Measurements from ENCODE around the gene CFAP410. TPM values are rescaled to one million over a fixed set of nuclear protein-coding genes. Genes with fewer than 3 reads are reported as not detected.

The CFAP410 gene
- total RNA-seq, 3 donors from 2014 or later (not counting 1 experiment from before 2014, with no cell fraction given): 43.6 to 47.4 (median 46.7) TPM

GRCh38 chr21:44323591-44323990, 15.6 kb downstream of the CFAP410 start:
- H3K9me3 Mint-ChIP-seq: no peaks in the 10 kb centered on the region
- DNase-seq (no peak), ATAC-seq (no peak)
- H3K27me3 Mint-ChIP-seq (ENCODE audit: low read depth in 2 of 2): no peaks in the 10 kb centered on the region
- H3K4me3 ChIP-seq (ENCODE audit: low read length): no peak overlapping the region
- 90% methylated on average over 20 of the region's 20 CpGs for WGBS (ENCODE audit: insufficient coverage)
- H3K4me3 Mint-ChIP-seq: no peak overlapping the region
- H3K4me1 ChIP-seq (ENCODE audit: control insufficient read depth, insufficient read depth, low read length): no peaks in the 10 kb centered on the region
- H3K27me3 ChIP-seq (ENCODE audit: control insufficient read depth, insufficient read depth, low read length): no peaks in the 10 kb centered on the region
- H3K27ac ChIP-seq (ENCODE audit: low read length): no peak overlapping the region
- no peaks in the 10 kb centered on the region for H3K36me3 Mint-ChIP-seq
- H3K4me1 Mint-ChIP-seq: no peaks in the 10 kb centered on the region
- no peaks in the 10 kb centered on the region for H3K9me3 ChIP-seq (ENCODE audit: control insufficient read depth, insufficient read depth, low read length)
- intact Hi-C loops (cut with micrococcal nuclease): no loop called here
- H3K27ac Mint-ChIP-seq: no peak overlapping the region
- H3K36me3 ChIP-seq (ENCODE audit: control insufficient read depth, insufficient read depth, low read length): peaks cover 37% of the 10 kb centered on the region
- no peak for TF ChIP-seq CTCF (IDR thresholded peaks at IDR 0.05)

GRCh38 chr21:44322621-44323325, 16.4 kb downstream of the CFAP410 start:
- Histone ChIP-seq H3K27me3 (ENCODE audit: control insufficient read depth, insufficient read depth, low read length) (no peaks in the 10 kb centered on the region), H3K4me3 (ENCODE audit: low read length) (no peak overlapping the region), H3K4me1 (ENCODE audit: control insufficient read depth, insufficient read depth, low read length) (no peaks in the 10 kb centered on the region), H3K36me3 (ENCODE audit: control insufficient read depth, insufficient read depth, low read length) (peaks cover 37% of the 10 kb centered on the region), H3K9me3 (ENCODE audit: control insufficient read depth, insufficient read depth, low read length) (no peaks in the 10 kb centered on the region), H3K27ac (ENCODE audit: low read length) (no peak overlapping the region)
- Mint-ChIP-seq H3K4me3 (no peak overlapping the region), H3K36me3 (no peaks in the 10 kb centered on the region), H3K27me3 (ENCODE audit: low read depth in 2 of 2) (no peaks in the 10 kb centered on the region), H3K9me3 (no peaks in the 10 kb centered on the region), H3K27ac (no peak overlapping the region), H3K4me1 (no peaks in the 10 kb centered on the region)
- WGBS (ENCODE audit: insufficient coverage): 95% methylated on average over 38 of the region's 38 CpGs
- DNase-seq (no peak), ATAC-seq (no peak)
- TF ChIP-seq CTCF (IDR thresholded peaks at IDR 0.05): no peak
- intact Hi-C loops (cut with micrococcal nuclease): no loop called here

GRCh38 chr21:44321846-44322450, 17.2 kb downstream of the CFAP410 start:
- Histone ChIP-seq H3K4me1 (ENCODE audit: control insufficient read depth, insufficient read depth, low read length) (no peaks in the 10 kb centered on the region), H3K36me3 (ENCODE audit: control insufficient read depth, insufficient read depth, low read length) (peaks cover 36% of the 10 kb centered on the region), H3K4me3 (ENCODE audit: low read length) (no peak overlapping the region), H3K9me3 (ENCODE audit: control insufficient read depth, insufficient read depth, low read length) (no peaks in the 10 kb centered on the region), H3K27me3 (ENCODE audit: control insufficient read depth, insufficient read depth, low read length) (no peaks in the 10 kb centered on the region), H3K27ac (ENCODE audit: low read length) (no peak overlapping the region)
- intact Hi-C loops (cut with micrococcal nuclease): no loop called here
- DNase-seq: no peak
- no peak overlapping the region for H3K4me3 Mint-ChIP-seq
- H3K9me3 Mint-ChIP-seq: no peaks in the 10 kb centered on the region
- no peaks in the 10 kb centered on the region for H3K4me1 Mint-ChIP-seq
- no peaks in the 10 kb centered on the region for H3K27me3 Mint-ChIP-seq (ENCODE audit: low read depth in 2 of 2)
- H3K36me3 Mint-ChIP-seq: no peaks in the 10 kb centered on the region
- 96% methylated on average over 23 of the region's 23 CpGs for WGBS (ENCODE audit: insufficient coverage)
- H3K27ac Mint-ChIP-seq: no peak overlapping the region
- no peak for TF ChIP-seq CTCF (IDR thresholded peaks at IDR 0.05)
- no peak for ATAC-seq
